HEK293 (cell line): ENCODE data around the gene TBC1D17.

Experiments
- CTCF ChIA-PET: fragments of 350-600 bp; formaldehyde crosslinking; extraction: SDS; loops from one replicate; lab custom pipeline; 2021; ENCODE audit warnings: antibody characterized with exemption; lab: Yijun Ruan, JAX
- POLR2A ChIA-PET: fragments of 300-600 bp; formaldehyde crosslinking; extraction: SDS; loops from one replicate; lab custom pipeline; 2020; ENCODE audit warnings: antibody characterized with exemption, inconsistent platforms; lab: Yijun Ruan, JAX
- H3K27ac ChIP-seq: fragments of 200-500 bp; sonication (Bioruptor generic); 2 replicates; pipeline ENCODE4 v1.5.1; 2014; ENCODE audit warnings: low read depth, low read length, control low read depth, inconsistent platforms; ENCODE audit errors: extremely low read depth
- H3K36me3 ChIP-seq, 2 experiments: fragments of 200-500 bp in 1 of 2; sonication (Bioruptor generic) in 1 of 2; 1 replicate in 1 of 2; 2 replicates in 1 of 2; pipeline ENCODE4 v1.5.1; 2014 to 2017; ENCODE audit warnings: inconsistent platforms in 2 of 2, low read length in 2 of 2; ENCODE audit not compliant: control insufficient read depth in 2 of 2, insufficient read depth in 1 of 2
- H3K4me1 ChIP-seq: fragments of 200-500 bp; sonication (Bioruptor generic); 2 replicates; pipeline ENCODE4 v1.5.1; 2014; ENCODE audit warnings: mild to moderate bottlenecking, low read length, inconsistent platforms; ENCODE audit not compliant: control insufficient read depth, insufficient read depth
- H3K4me3 ChIP-seq: 2 replicates; pipeline ENCODE4 v1.5.1; 2011; ENCODE audit warnings: low read depth, mild to moderate bottlenecking, control low read depth, low read length, moderate library complexity
- H3K9me3 ChIP-seq: fragments of 200-500 bp; sonication (Bioruptor generic); 2 replicates; pipeline ENCODE4 v1.5.1; 2014; ENCODE audit warnings: low read depth, low read length, inconsistent platforms; ENCODE audit not compliant: control insufficient read depth, insufficient read depth
- BCL11A ChIP-seq: fragments of 450-650 bp; formaldehyde crosslinking; IDR thresholded peaks from 2 replicates; pipeline ENCODE4 v1.5.1; 2016; ENCODE audit warnings: low read depth, missing biosample characterization, missing genetic modification characterization
- BCL11B ChIP-seq: fragments of 450-650 bp; formaldehyde crosslinking; IDR thresholded peaks from 2 replicates; pipeline ENCODE4 v1.5.1; 2016; ENCODE audit warnings: low read depth, missing biosample characterization, missing genetic modification characterization
- EGR2 ChIP-seq: fragments of 450-650 bp; formaldehyde crosslinking; IDR thresholded peaks from 2 replicates; pipeline ENCODE4 v1.5.1; 2016; ENCODE audit warnings: low read depth, missing biosample characterization, missing genetic modification characterization
- KLF8 ChIP-seq: fragments of 450-650 bp; formaldehyde crosslinking; IDR thresholded peaks from 2 replicates; pipeline ENCODE4 v1.5.1; 2016; ENCODE audit warnings: missing biosample characterization, missing genetic modification characterization
- KLF9 ChIP-seq: fragments of 450-650 bp; formaldehyde crosslinking; IDR thresholded peaks from 2 replicates; pipeline ENCODE4 v1.5.1; 2016; ENCODE audit warnings: missing biosample characterization, missing genetic modification characterization, low read depth
- PRDM6 ChIP-seq: fragments of 450-650 bp; formaldehyde crosslinking; IDR thresholded peaks from 2 replicates; pipeline ENCODE4 v1.5.1; 2017; ENCODE audit warnings: missing biosample characterization, missing genetic modification characterization
- SP2 ChIP-seq: fragments of 450-650 bp; formaldehyde crosslinking; IDR thresholded peaks from 2 replicates; pipeline ENCODE4 v1.5.1; 2016; ENCODE audit warnings: missing biosample characterization, missing genetic modification characterization
- YY2 ChIP-seq: fragments of 450-650 bp; formaldehyde crosslinking; IDR thresholded peaks from 2 replicates; pipeline ENCODE4 v1.5.1; 2016; ENCODE audit warnings: missing biosample characterization, missing genetic modification characterization
- ZNF174 ChIP-seq: fragments of 450-650 bp; formaldehyde crosslinking; IDR thresholded peaks from 2 replicates; pipeline ENCODE4 v1.5.0; 2017; ENCODE audit warnings: missing biosample characterization, mild to moderate bottlenecking, missing genetic modification characterization
- ZNF175 ChIP-seq: fragments of 450-650 bp; formaldehyde crosslinking; IDR thresholded peaks from 2 replicates; pipeline ENCODE4 v1.5.1; 2016; ENCODE audit warnings: missing biosample characterization, missing genetic modification characterization
- ZNF223 ChIP-seq: fragments of 450-650 bp; formaldehyde crosslinking; IDR thresholded peaks from 2 replicates; pipeline ENCODE4 v1.5.1; 2016; ENCODE audit warnings: missing biosample characterization, missing genetic modification characterization
- ZNF341 ChIP-seq: fragments of 450-650 bp; formaldehyde crosslinking; IDR thresholded peaks from 2 replicates; pipeline ENCODE4; 2016; ENCODE audit warnings: low read depth, missing biosample characterization, missing genetic modification characterization
- ZNF501 ChIP-seq: fragments of 450-650 bp; formaldehyde crosslinking; IDR thresholded peaks from 2 replicates; pipeline ENCODE4 v1.5.1; 2016; ENCODE audit warnings: missing biosample characterization, missing genetic modification characterization
- ZNF514 ChIP-seq: fragments of 450-650 bp; formaldehyde crosslinking; IDR thresholded peaks from 2 replicates; pipeline ENCODE4 v1.5.1; 2016; ENCODE audit warnings: missing biosample characterization, missing genetic modification characterization
- ZNF560 ChIP-seq: fragments of 450-650 bp; formaldehyde crosslinking; IDR thresholded peaks from 2 replicates; pipeline ENCODE4 v1.5.1; 2017; ENCODE audit warnings: missing biosample characterization, missing genetic modification characterization, borderline replicate concordance
- ZNF629 ChIP-seq: fragments of 450-650 bp; formaldehyde crosslinking; IDR thresholded peaks from 2 replicates; pipeline ENCODE4 v1.5.1; 2017; ENCODE audit warnings: missing biosample characterization, missing genetic modification characterization
- ZNF645 ChIP-seq: fragments of 450-650 bp; formaldehyde crosslinking; IDR thresholded peaks from 2 replicates; pipeline ENCODE4; 2016; ENCODE audit warnings: missing biosample characterization, missing genetic modification characterization
- ZNF76 ChIP-seq: fragments of 450-650 bp; formaldehyde crosslinking; IDR thresholded peaks from 2 replicates; pipeline ENCODE4; 2016; ENCODE audit warnings: low read depth, missing biosample characterization, missing genetic modification characterization, borderline replicate concordance
- ZNF830 ChIP-seq: fragments of 450-650 bp; IDR thresholded peaks from 2 replicates; pipeline ENCODE4 v1.5.0; 2018; ENCODE audit warnings: missing biosample characterization, missing genetic modification characterization, low read depth, mild to moderate bottlenecking, moderate library complexity
- ZSCAN30 ChIP-seq: fragments of 450-650 bp; IDR thresholded peaks from 2 replicates; pipeline ENCODE4 v1.5.1; 2018; ENCODE audit warnings: missing biosample characterization, mild to moderate bottlenecking, missing genetic modification characterization, moderate library complexity
- ZSCAN4 ChIP-seq: fragments of 450-650 bp; formaldehyde crosslinking; IDR thresholded peaks from 2 replicates; pipeline ENCODE4 v1.5.1; 2017; ENCODE audit warnings: missing biosample characterization, missing genetic modification characterization

The TBC1D17 gene

GRCh38 chr19:49881186-49881585, 3.7 kb downstream of the TBC1D17 start:
- no peaks in the 10 kb centered on the region for H3K9me3 ChIP-seq
- no peak overlapping the region for H3K4me3 ChIP-seq
- TF ChIP-seq ZNF76 = no peak
- no peak for TF ChIP-seq ZNF645 (tag by site-specific recombination)
- no peak for TF ChIP-seq ZSCAN4 (tag by site-specific recombination)
- TF ChIP-seq ZNF560 = no peak
- no peak for TF ChIP-seq ZNF830 (tag by site-specific recombination)
- TF ChIP-seq ZNF514 (tag by site-specific recombination) = no peak
- no peak for TF ChIP-seq BCL11B (tag by site-specific recombination)
- TF ChIP-seq ZNF629 (tag by site-specific recombination) = no peak
- H3K27ac ChIP-seq = no peak overlapping the region
- ChIA-PET POLR2A (interaction anchor here (0.9 to 1.5 kb wide), 5 partner anchors 9 to 49 kb away, joined by 3 to 12 read pairs (median 4); partner anchors contain the start of gene NUP62), CTCF (interaction anchor here (0.6 to 0.8 kb wide), 2 partner anchors 10 to 379 kb away, joined by 3 to 4 read pairs; no protein-coding TSS in a partner anchor)
- H3K4me1 ChIP-seq = peaks cover 4% of the 10 kb centered on the region
- H3K36me3 ChIP-seq = peaks cover 13 to 62% of the 10 kb centered on the region in 2 experiments; a peak in 2 of 3 replicates

GRCh38 chr19:49881672-49882394, 4.3 kb downstream of the TBC1D17 start:
- ChIA-PET POLR2A (interaction anchor here (0.9 to 1.5 kb wide), 3 partner anchors 8 to 48 kb away, joined by 3 to 12 read pairs (median 6); partner anchors contain the start of gene NUP62), CTCF (interaction anchor here (0.7 to 0.8 kb wide), 2 partner anchors 9 to 11 kb away, joined by 3 read pairs; no protein-coding TSS in a partner anchor)
- Histone ChIP-seq H3K36me3 (peaks cover 13 to 62% of the 10 kb centered on the region in 2 experiments; a peak in 2 of 3 replicates), H3K4me3 (no peak overlapping the region), H3K4me1 (peaks cover 4% of the 10 kb centered on the region), H3K27ac (no peak overlapping the region), H3K9me3 (no peaks in the 10 kb centered on the region)
- TF ChIP-seq SP2 (peak; percentile 45; the same call in 1 of the 2 replicates), ZNF341 (tag by site-specific recombination) (no peak), EGR2 (tag by site-specific recombination) (peak; percentile 25; the same call in 1 of the 2 replicates)

DNA sequence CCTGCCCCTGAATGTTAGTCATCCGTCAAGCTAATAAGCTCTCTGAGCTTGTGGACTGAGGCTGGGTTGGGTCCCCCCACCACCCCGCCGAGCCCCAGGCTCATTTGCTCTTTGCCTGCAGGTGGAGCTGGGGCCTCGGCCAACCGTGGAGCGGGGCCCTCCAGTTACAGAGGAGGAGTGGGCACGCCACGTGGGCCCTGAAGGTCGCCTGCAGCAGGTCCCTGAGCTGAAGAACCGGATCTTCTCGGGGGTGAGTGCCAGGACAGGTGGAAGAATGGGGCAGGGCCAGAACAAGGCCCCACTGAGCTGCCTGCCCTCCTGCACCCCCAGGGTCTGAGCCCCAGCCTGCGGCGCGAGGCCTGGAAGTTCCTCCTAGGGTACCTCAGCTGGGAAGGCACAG, 5.1 kb downstream of the TBC1D17 start:
- no peak for TF ChIP-seq ZNF174 (tag by site-specific recombination)
- no peak for TF ChIP-seq BCL11A (tag by site-specific recombination)
- no peak for TF ChIP-seq ZNF341 (tag by site-specific recombination)
- no peak for TF ChIP-seq KLF8
- no peak for TF ChIP-seq ZNF175
- no peak for TF ChIP-seq ZSCAN30 (tag by site-specific recombination)
- TF ChIP-seq PRDM6 = no peak
- TF ChIP-seq ZNF501 (tag by site-specific recombination) = no peak
- no peak for TF ChIP-seq ZNF223 (tag by site-specific recombination)
- TF ChIP-seq KLF9 = no peak
- no peak for TF ChIP-seq YY2
- Histone ChIP-seq H3K9me3 (no peaks in the 10 kb centered on the region), H3K4me1 (peaks cover 4% of the 10 kb centered on the region), H3K27ac (no peak overlapping the region), H3K36me3 (peaks cover 13 to 62% of the 10 kb centered on the region in 2 experiments; a peak in 2 of 3 replicates), H3K4me3 (no peak overlapping the region)
- ChIA-PET CTCF (interaction anchor here (0.6 kb wide), 1 partner anchor 27 kb away, joined by 3 read pairs; no protein-coding TSS in a partner anchor), POLR2A (interaction anchor here (1.5 kb wide), 1 partner anchor 47 kb away, joined by 12 read pairs; the partner anchor contains the start of gene NUP62)
